Loucy (cell line): Measurements from ENCODE around the gene ZNHIT6.

Source experiments
- H2AFZ ChIP-seq: fragments of 200-600 bp; sonication (generic); 2 replicates; pipeline ENCODE4 v1.6.0; 2016; ENCODE audit warnings: antibody characterized with exemption, mild to moderate bottlenecking, low read length, moderate library complexity
- H3F3A ChIP-seq: fragments of 200-600 bp; 2 replicates; pipeline ENCODE4 v1.6.0; 2016; ENCODE audit warnings: antibody characterized with exemption, low read depth, mild to moderate bottlenecking
- H3K27me3 ChIP-seq: fragments of 200-600 bp; sonication (generic); 2 replicates; pipeline ENCODE4 v1.6.1; 2014; ENCODE audit warnings: low read length, mild to moderate bottlenecking; ENCODE audit not compliant: insufficient read depth, poor library complexity, severe bottlenecking
- H3K36me3 ChIP-seq: fragments of 200-600 bp; sonication (generic); 2 replicates; pipeline ENCODE4 v1.6.1; 2016; ENCODE audit warnings: low read length; ENCODE audit not compliant: insufficient read depth
- H3K4me1 ChIP-seq: fragments of 200-600 bp; sonication (generic); 2 replicates; pipeline ENCODE4 v1.5.1; 2014; ENCODE audit warnings: low read length, mild to moderate bottlenecking; ENCODE audit not compliant: insufficient read depth, poor library complexity, severe bottlenecking
- H3K4me2 ChIP-seq: fragments of 200-600 bp; sonication (generic); 2 replicates; pipeline ENCODE4 v1.6.0; 2014; ENCODE audit warnings: antibody characterized with exemption, low read length, low read depth, mild to moderate bottlenecking; ENCODE audit not compliant: poor library complexity, severe bottlenecking
- H3K4me3 ChIP-seq: fragments of 200-600 bp; sonication (generic); 2 replicates; pipeline ENCODE4 v1.5.1; 2014; ENCODE audit warnings: low read length, mild to moderate bottlenecking, mixed read lengths; ENCODE audit not compliant: poor library complexity, severe bottlenecking
- H3K79me2 ChIP-seq: fragments of 200-600 bp; sonication (generic); 2 replicates; pipeline ENCODE4 v1.6.1; 2014; ENCODE audit warnings: low read length; ENCODE audit not compliant: insufficient read depth
- H3K9ac ChIP-seq: fragments of 200-600 bp; sonication (generic); 2 replicates; pipeline ENCODE4 v1.6.0; 2014; ENCODE audit warnings: mild to moderate bottlenecking, low read depth, low read length, moderate library complexity; ENCODE audit not compliant: poor library complexity, severe bottlenecking
- H3K9me2 ChIP-seq: fragments of 200-600 bp; sonication (generic); replicated peaks from 2 replicates; pipeline ENCODE4 v1.6.1; 2016; ENCODE audit warnings: low read depth, low read length, mixed read lengths
- H3K9me3 ChIP-seq: fragments of 200-600 bp; sonication (generic); 2 replicates; pipeline ENCODE4 v1.6.1; 2014; ENCODE audit warnings: mild to moderate bottlenecking, antibody characterized with exemption, low read length, low read depth; ENCODE audit not compliant: insufficient read depth
- H4K20me1 ChIP-seq: fragments of 200-600 bp; sonication (generic); 2 replicates; pipeline ENCODE4 v1.6.0; 2014; ENCODE audit warnings: antibody characterized with exemption, low read length, mild to moderate bottlenecking; ENCODE audit not compliant: insufficient read depth, poor library complexity, severe bottlenecking
- CTCF ChIP-seq: fragments of 200-600 bp; sonication (generic); conservative IDR thresholded peaks from 2 replicates; pipeline ENCODE4 v1.5.1; 2014; ENCODE audit warnings: mild to moderate bottlenecking, antibody characterized with exemption, low read length
- EZH2phosphoT487 ChIP-seq: fragments of 200-600 bp; IDR thresholded peaks from 2 replicates; pipeline ENCODE4 v1.6.1; 2018; ENCODE audit warnings: antibody characterized with exemption, mild to moderate bottlenecking, moderate library complexity, borderline replicate concordance

ZNHIT6 gene

GRCh38 chr1:85604298-85604997 lies 103.8 kb downstream of the ZNHIT6 start:
- Histone ChIP-seq H4K20me1 (no peaks in the 10 kb centered on the region), H3K9ac (no peak overlapping the region), H3K9me3 (no peaks in the 10 kb centered on the region), H2AFZ (no peak overlapping the region), H3K36me3 (no peaks in the 10 kb centered on the region), H3K4me2 (no peak overlapping the region), H3K4me1 (no peaks in the 10 kb centered on the region), H3K79me2 (no peaks in the 10 kb centered on the region), H3F3A (no peaks in the 10 kb centered on the region), H3K27me3 (no peaks in the 10 kb centered on the region), H3K9me2 (no peaks in the 10 kb centered on the region), H3K4me3 (no peak overlapping the region)
- TF ChIP-seq CTCF, result no peak
- no peak for TF ChIP-seq EZH2phosphoT487

- H4K20me1 ChIP-seq, result no peaks in the 10 kb centered on the region
- no peaks in the 10 kb centered on the region for H3K79me2 ChIP-seq
- H3F3A ChIP-seq, result no peaks in the 10 kb centered on the region
- TF ChIP-seq CTCF (no peak), EZH2phosphoT487 (no peak)
- no peaks in the 10 kb centered on the region for H3K9me3 ChIP-seq
- no peak overlapping the region for H3K4me3 ChIP-seq
- no peaks in the 10 kb centered on the region for H3K4me1 ChIP-seq
- no peak overlapping the region for H3K4me2 ChIP-seq
- no peaks in the 10 kb centered on the region for H3K9me2 ChIP-seq
- no peak overlapping the region for H3K9ac ChIP-seq
- H2AFZ ChIP-seq, result no peak overlapping the region
- H3K36me3 ChIP-seq, result no peaks in the 10 kb centered on the region
- no peaks in the 10 kb centered on the region for H3K27me3 ChIP-seq
Observed at GRCh38 chr1:85603086-85603880, 105.0 kb downstream of the ZNHIT6 start.

- Histone ChIP-seq H4K20me1 (no peaks in the 10 kb centered on the region), H3K79me2 (no peaks in the 10 kb centered on the region), H3K9me3 (no peaks in the 10 kb centered on the region), H3K9ac (no peak overlapping the region), H3K4me1 (no peaks in the 10 kb centered on the region), H3F3A (no peaks in the 10 kb centered on the region), H3K36me3 (no peaks in the 10 kb centered on the region), H2AFZ (no peak overlapping the region), H3K27me3 (no peaks in the 10 kb centered on the region), H3K4me2 (no peak overlapping the region), H3K9me2 (no peaks in the 10 kb centered on the region), H3K4me3 (no peak overlapping the region)
- peak; percentile 27; the same call in 1 of the 2 replicates for TF ChIP-seq CTCF
- TF ChIP-seq EZH2phosphoT487, result no peak
Observed at GRCh38 chr1:85602571-85602970, 105.7 kb downstream of the ZNHIT6 start.
